Glutamatergic neuron (in vitro differentiated cells): ENCODE data around the gene LRRC46. TPM values are rescaled to one million over a fixed set of nuclear protein-coding genes. Genes with fewer than 3 reads are reported as not detected.

Source experiments
- DNase-seq: peaks from one replicate; pipeline ENCODE4 v3.0.0; 2022
- H3K27ac Mint-ChIP-seq: one replicate; pipeline ENCODE4 v1.8.0; 2020; ENCODE audit warnings: mild to moderate bottlenecking, mixed read lengths, inconsistent platforms; ENCODE audit not compliant: unreplicated experiment
- H3K27me3 Mint-ChIP-seq: one replicate; pipeline ENCODE4 v1.8.0; 2020; ENCODE audit warnings: mild to moderate bottlenecking, moderate library complexity, mixed read lengths, inconsistent platforms; ENCODE audit not compliant: unreplicated experiment
- H3K36me3 Mint-ChIP-seq: one replicate; pipeline ENCODE4 v1.8.0; 2020; ENCODE audit warnings: mild to moderate bottlenecking, mixed read lengths, inconsistent platforms; ENCODE audit not compliant: unreplicated experiment
- H3K4me1 Mint-ChIP-seq: one replicate; pipeline ENCODE4 v1.8.0; 2020; ENCODE audit warnings: mild to moderate bottlenecking, low read depth, mixed read lengths, inconsistent platforms; ENCODE audit not compliant: unreplicated experiment
- H3K4me3 Mint-ChIP-seq: one replicate; pipeline ENCODE4 v1.8.0; 2020; ENCODE audit warnings: mild to moderate bottlenecking, mixed read lengths, inconsistent platforms; ENCODE audit not compliant: unreplicated experiment
- H3K9me3 Mint-ChIP-seq: one replicate; pipeline ENCODE4 v1.8.0; 2020; ENCODE audit warnings: mild to moderate bottlenecking, moderate library complexity, mixed read lengths, inconsistent platforms; ENCODE audit not compliant: unreplicated experiment
- CTCF ChIP-seq: fragments of 200-600 bp; sonication (generic); IDR thresholded peaks from one replicate; pipeline ENCODE4 v1.5.0; 2021; ENCODE audit not compliant: partially characterized antibody, unreplicated experiment
- total RNA-seq: library from RNA; stranded (reverse); fragmentation: NEBNext Ultra II Directional; extraction: Animal tissue kit (Norgen Biotek cat#: 25700); gene quantifications from one replicate; pipeline ENCODE4 v1.2.1, GENCODE V29; 2021; ENCODE audit not compliant: unreplicated experiment

The LRRC46 gene
- total RNA-seq, 1 donor from 2014 or later = 1.3 TPM

- Mint-ChIP-seq H3K27me3 (peaks cover 13% of the 10 kb centered on the region), H3K9me3 (no peaks in the 10 kb centered on the region), H3K4me1 (no peaks in the 10 kb centered on the region), H3K27ac (no peak overlapping the region), H3K36me3 (peaks cover 6% of the 10 kb centered on the region), H3K4me3 (no peak overlapping the region)
- no peak for TF ChIP-seq CTCF
- DNase-seq = no peak
Measured at GRCh38 chr17:47812146-47812920, 19.1 kb upstream of the LRRC46 start.

- TF ChIP-seq CTCF = no peak
- no peaks in the 10 kb centered on the region for H3K9me3 Mint-ChIP-seq
- H3K4me3 Mint-ChIP-seq = no peak overlapping the region
- no peak overlapping the region for H3K27ac Mint-ChIP-seq
- peaks cover 6% of the 10 kb centered on the region for H3K36me3 Mint-ChIP-seq
- H3K4me1 Mint-ChIP-seq = no peaks in the 10 kb centered on the region
- H3K27me3 Mint-ChIP-seq = peaks cover 18% of the 10 kb centered on the region
- DNase-seq = no peak
Measured at GRCh38 chr17:47813077-47813476, 18.4 kb upstream of the LRRC46 start.

- DNase-seq = no peak
- H3K36me3 Mint-ChIP-seq = peaks cover 6% of the 10 kb centered on the region
- no peak for TF ChIP-seq CTCF
Measured at GRCh38 chr17:47813512-47814031, 17.9 kb upstream of the LRRC46 start.

GRCh38 chr17:47815106-47815918, 16.2 kb upstream of the LRRC46 start:
- DNase-seq = no peak
- Mint-ChIP-seq H3K9me3 (no peaks in the 10 kb centered on the region), H3K36me3 (peaks cover 6% of the 10 kb centered on the region), H3K4me1 (no peaks in the 10 kb centered on the region), H3K4me3 (no peak overlapping the region), H3K27me3 (peaks cover 15% of the 10 kb centered on the region), H3K27ac (no peak overlapping the region)
- TF ChIP-seq CTCF = no peak

More at GRCh38 chr17:47813512-47814031, 17.9 kb upstream of the LRRC46 start:
- peaks cover 18% of the 10 kb centered on the region for H3K27me3 Mint-ChIP-seq
- H3K27ac Mint-ChIP-seq = no peak overlapping the region
- no peak overlapping the region for H3K4me3 Mint-ChIP-seq
- H3K4me1 Mint-ChIP-seq = no peaks in the 10 kb centered on the region
- H3K9me3 Mint-ChIP-seq = no peaks in the 10 kb centered on the region
